GM12874 (cell line): Measurements from ENCODE around the gene TP53I13.
A peak's percentile ranks its signal among the peaks of the same experiment; 100 is the strongest.

Experiments
- CTCF ChIP-seq: IDR thresholded peaks from 2 replicates; pipeline ENCODE4 v1.5.1; 2011; ENCODE audit warnings: low read depth, mild to moderate bottlenecking, control low read depth, low read length, moderate library complexity; ENCODE audit not compliant: insufficient read depth

TP53I13 gene

GRCh38 chr17:29590411-29591145 lies 22.1 kb downstream of the TP53I13 start:
- TF ChIP-seq CTCF = no peak

GRCh38 chr17:29591146-29591736 lies 22.7 kb downstream of the TP53I13 start:
- no peak for TF ChIP-seq CTCF

- peak; percentile 99 for TF ChIP-seq CTCF
These were observed 23.5 kb downstream of the TP53I13 start for GRCh38 chr17:29591737-29592608.

- TF ChIP-seq CTCF = no peak
These were observed 24.5 kb downstream of the TP53I13 start, which contains the start of gene ANKRD13B for GRCh38 chr17:29592850-29593551. TSS of gene ANKRD13B (plus strand) at chr17:29593132. CDS start at chr17:29593622, 490 bp downstream.

GRCh38 chr17:29593591-29594518 lies 25.4 kb downstream of the TP53I13 start:
- 0 out of 2 replicates have a peak, but pooled peaks have one; percentile 25 for TF ChIP-seq CTCF

- TF ChIP-seq CTCF = no peak
These were observed 26.1 kb downstream of the TP53I13 start for GRCh38 chr17:29594519-29595090.
